ENCODE results near the gene CCDC27.

- TF ChIP-seq CTCF (conservative IDR thresholded peaks at IDR 0.05), result no peak
- no peak for TF ChIP-seq EZH2 (IDR thresholded peaks at IDR 0.05; ENCODE audit: low read depth)
Measured at GRCh38 chr1:3816331-3817137, 64.3 kb downstream of the CCDC27 start.

Data from PC-9 (cell line).